ENCODE measurements around the gene PARD6G.

DNA sequence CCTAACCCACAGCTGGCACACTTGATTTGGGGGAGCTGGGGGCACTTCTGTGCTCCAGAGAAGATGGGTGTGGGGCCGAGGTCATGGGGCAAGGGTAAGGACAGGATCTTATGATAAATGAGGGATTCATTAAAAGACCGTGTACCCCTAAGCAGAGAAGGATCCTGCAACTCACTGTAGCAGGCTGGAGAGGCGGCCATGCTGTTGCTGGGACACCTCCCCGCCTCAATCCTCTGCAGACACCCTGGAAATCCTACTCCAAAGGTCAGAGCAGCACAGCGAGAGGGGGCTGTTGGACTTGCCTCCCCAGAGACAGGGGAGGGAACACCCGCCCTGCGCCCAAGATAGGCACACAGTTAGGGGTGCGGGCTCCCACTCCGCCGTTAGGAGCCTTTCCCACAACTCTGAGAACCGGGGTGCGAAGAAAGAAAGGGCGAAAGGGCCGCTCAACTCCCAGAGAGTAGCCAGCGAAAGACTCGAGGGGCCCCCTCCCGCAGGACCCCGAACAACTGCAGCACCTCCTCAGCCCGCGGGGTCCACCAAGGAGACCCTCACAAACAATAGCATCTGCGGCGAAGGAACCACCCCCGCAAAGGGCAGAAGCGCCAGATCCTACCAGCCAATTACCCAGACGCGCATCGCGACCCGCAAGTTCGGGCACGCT, 1.4 kb downstream of the PARD6G start:
- TF ChIP-seq, protein P1, sequence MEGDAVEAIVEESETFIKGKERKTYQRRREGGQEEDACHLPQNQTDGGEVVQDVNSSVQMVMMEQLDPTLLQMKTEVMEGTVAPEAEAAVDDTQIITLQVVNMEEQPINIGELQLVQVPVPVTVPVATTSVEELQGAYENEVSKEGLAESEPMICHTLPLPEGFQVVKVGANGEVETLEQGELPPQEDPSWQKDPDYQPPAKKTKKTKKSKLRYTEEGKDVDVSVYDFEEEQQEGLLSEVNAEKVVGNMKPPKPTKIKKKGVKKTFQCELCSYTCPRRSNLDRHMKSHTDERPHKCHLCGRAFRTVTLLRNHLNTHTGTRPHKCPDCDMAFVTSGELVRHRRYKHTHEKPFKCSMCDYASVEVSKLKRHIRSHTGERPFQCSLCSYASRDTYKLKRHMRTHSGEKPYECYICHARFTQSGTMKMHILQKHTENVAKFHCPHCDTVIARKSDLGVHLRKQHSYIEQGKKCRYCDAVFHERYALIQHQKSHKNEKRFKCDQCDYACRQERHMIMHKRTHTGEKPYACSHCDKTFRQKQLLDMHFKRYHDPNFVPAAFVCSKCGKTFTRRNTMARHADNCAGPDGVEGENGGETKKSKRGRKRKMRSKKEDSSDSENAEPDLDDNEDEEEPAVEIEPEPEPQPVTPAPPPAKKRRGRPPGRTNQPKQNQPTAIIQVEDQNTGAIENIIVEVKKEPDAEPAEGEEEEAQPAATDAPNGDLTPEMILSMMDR (IDR thresholded peaks at IDR 0.05), result no peak
- no peak for TF ChIP-seq POLR2A (IDR thresholded peaks at IDR 0.05)
